ENCODE results near the gene LTB4R2.

DNA sequence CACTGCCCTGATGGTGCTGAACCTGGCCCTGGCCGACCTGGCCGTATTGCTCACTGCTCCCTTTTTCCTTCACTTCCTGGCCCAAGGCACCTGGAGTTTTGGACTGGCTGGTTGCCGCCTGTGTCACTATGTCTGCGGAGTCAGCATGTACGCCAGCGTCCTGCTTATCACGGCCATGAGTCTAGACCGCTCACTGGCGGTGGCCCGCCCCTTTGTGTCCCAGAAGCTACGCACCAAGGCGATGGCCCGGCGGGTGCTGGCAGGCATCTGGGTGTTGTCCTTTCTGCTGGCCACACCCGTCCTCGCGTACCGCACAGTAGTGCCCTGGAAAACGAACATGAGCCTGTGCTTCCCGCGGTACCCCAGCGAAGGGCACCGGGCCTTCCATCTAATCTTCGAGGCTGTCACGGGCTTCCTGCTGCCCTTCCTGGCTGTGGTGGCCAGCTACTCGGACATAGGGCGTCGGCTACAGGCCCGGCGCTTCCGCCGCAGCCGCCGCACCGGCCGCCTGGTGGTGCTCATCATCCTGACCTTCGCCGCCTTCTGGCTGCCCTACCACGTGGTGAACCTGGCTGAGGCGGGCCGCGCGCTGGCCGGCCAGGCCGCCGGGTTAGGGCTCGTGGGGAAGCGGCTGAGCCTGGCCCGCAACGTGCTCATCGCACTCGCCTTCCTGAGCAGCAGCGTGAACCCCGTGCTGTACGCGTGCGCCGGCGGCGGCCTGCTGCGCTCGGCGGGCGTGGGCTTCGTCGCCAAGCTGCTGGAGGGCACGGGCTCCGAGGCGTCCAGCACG, 6.1 kb downstream of the LTB4R2 start:
- TF ChIP-seq, protein P1, sequence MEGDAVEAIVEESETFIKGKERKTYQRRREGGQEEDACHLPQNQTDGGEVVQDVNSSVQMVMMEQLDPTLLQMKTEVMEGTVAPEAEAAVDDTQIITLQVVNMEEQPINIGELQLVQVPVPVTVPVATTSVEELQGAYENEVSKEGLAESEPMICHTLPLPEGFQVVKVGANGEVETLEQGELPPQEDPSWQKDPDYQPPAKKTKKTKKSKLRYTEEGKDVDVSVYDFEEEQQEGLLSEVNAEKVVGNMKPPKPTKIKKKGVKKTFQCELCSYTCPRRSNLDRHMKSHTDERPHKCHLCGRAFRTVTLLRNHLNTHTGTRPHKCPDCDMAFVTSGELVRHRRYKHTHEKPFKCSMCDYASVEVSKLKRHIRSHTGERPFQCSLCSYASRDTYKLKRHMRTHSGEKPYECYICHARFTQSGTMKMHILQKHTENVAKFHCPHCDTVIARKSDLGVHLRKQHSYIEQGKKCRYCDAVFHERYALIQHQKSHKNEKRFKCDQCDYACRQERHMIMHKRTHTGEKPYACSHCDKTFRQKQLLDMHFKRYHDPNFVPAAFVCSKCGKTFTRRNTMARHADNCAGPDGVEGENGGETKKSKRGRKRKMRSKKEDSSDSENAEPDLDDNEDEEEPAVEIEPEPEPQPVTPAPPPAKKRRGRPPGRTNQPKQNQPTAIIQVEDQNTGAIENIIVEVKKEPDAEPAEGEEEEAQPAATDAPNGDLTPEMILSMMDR (conservative IDR thresholded peaks at IDR 0.05 in 1 of 2, IDR thresholded peaks at IDR 0.05 in 1 of 2; ENCODE audit: low read depth in 1 of 2, low read length in 2 of 2): no peak
- no peak for TF ChIP-seq EZH2 (IDR thresholded peaks at IDR 0.05; ENCODE audit: low read length, missing control alignments)
